Spinal cord (tissue), 10 donors: ENCODE results near the gene RPS16. TPM values are rescaled to one million over a fixed set of nuclear protein-coding genes. Genes with fewer than 3 reads are reported as not detected.

Experiments
- DNase-seq, 6 donors: peaks; one replicate each; pipeline versions ENCODE4 v3.0.0 to v3.0.0-alpha.2; 2013 to 2015; ENCODE audit warnings: low spot score in 6 of 6, low read depth in 4 of 6
- H3K27ac ChIP-seq: one replicate; pipeline ENCODE4 v1.5.1; 2013; ENCODE audit warnings: low read depth, low read length, control low read depth
- H3K27me3 ChIP-seq: one replicate; pipeline ENCODE4 v1.6.1; 2013; ENCODE audit warnings: low read length; ENCODE audit not compliant: control insufficient read depth, insufficient read depth
- H3K36me3 ChIP-seq: one replicate; pipeline ENCODE4 v1.6.1; 2013; ENCODE audit warnings: low read length; ENCODE audit not compliant: control insufficient read depth, insufficient read depth
- H3K4me1 ChIP-seq: one replicate; pipeline ENCODE4 v1.6.1; 2013; ENCODE audit warnings: low read length; ENCODE audit not compliant: control insufficient read depth, insufficient read depth
- H3K4me3 ChIP-seq: one replicate; pipeline ENCODE4 v1.5.1; 2013; ENCODE audit warnings: low read depth, low read length, control low read depth
- H3K9me3 ChIP-seq: one replicate; pipeline ENCODE4 v1.6.1; 2013; ENCODE audit warnings: low read length; ENCODE audit not compliant: control insufficient read depth, insufficient read depth
- WGBS: methylation state at CpG from one replicate; pipeline ENCODE4 v1.1.5; 2013; ENCODE audit warnings: missing lambda C conversion rate; ENCODE audit not compliant: insufficient coverage; 5-methylcytosine and 5-hydroxymethylcytosine counted together
- polyA plus RNA-seq, 2 donors: library from polyadenylated mRNA; unstranded; fragments of 120-200 nt; gene quantifications; one replicate each; pipeline ENCODE4 v1.2.1, GENCODE V29; 2013; ENCODE audit not compliant: insufficient read length in 2 of 2
- total RNA-seq, 2 donors: library from RNA; depleted of rRNA in 1 of 2; stranded (reverse); fragments of 120-200 nt in 1 of 2; fragments of >200 nt in 1 of 2; gene quantifications; one replicate each; pipeline versions ENCODE4 v1.2.3 to v1.2.4, GENCODE V29; 2013 to 2014
- donor health status: healthy.

RPS16 gene
- total and polyA plus RNA-seq, 4 donors, result 32.0 to 921 (median 492) TPM

- peak overlapping the region; percentile 90 for H3K27ac ChIP-seq
- peaks cover 50% of the 10 kb centered on the region for H3K4me1 ChIP-seq
- H3K9me3 ChIP-seq, result no peaks in the 10 kb centered on the region
- H3K27me3 ChIP-seq, result peaks cover 21% of the 10 kb centered on the region
- 1% methylated on average over 55 of the region's 59 CpGs for WGBS
- peak overlapping the region; percentile 39 for H3K4me3 ChIP-seq
- H3K36me3 ChIP-seq, result peaks cover 23% of the 10 kb centered on the region
- DNase-seq, result peak in 3 of 6 donors; percentile 45 to 90 (median 80)
These were observed 33.1 kb downstream of the RPS16 start for GRCh38 chr19:39402346-39403300.

- peaks cover 31% of the 10 kb centered on the region for H3K36me3 ChIP-seq
- WGBS, result 68% methylated on average over 22 of the region's 25 CpGs
- DNase-seq, result no peak
- no peaks in the 10 kb centered on the region for H3K9me3 ChIP-seq
- peak overlapping the region; percentile 90 for H3K27ac ChIP-seq
- H3K27me3 ChIP-seq, result peaks cover 12% of the 10 kb centered on the region
- H3K4me1 ChIP-seq, result peaks cover 47% of the 10 kb centered on the region
- H3K4me3 ChIP-seq, result peak overlapping the region; percentile 39
These were observed 34.0 kb downstream of the RPS16 start for GRCh38 chr19:39401549-39402345.

- H3K4me1 ChIP-seq, result peaks cover 43% of the 10 kb centered on the region
- peaks cover 34% of the 10 kb centered on the region for H3K36me3 ChIP-seq
- H3K27me3 ChIP-seq, result peaks cover 9% of the 10 kb centered on the region
- H3K9me3 ChIP-seq, result no peaks in the 10 kb centered on the region
- WGBS, result 84% methylated on average over 3 of the region's 4 CpGs
- no peak overlapping the region for H3K4me3 ChIP-seq
- no peak for DNase-seq
- H3K27ac ChIP-seq, result peak overlapping the region; percentile 2
These were observed 34.6 kb downstream of the RPS16 start for GRCh38 chr19:39401070-39401548.

GRCh38 chr19:39400061-39400460 lies 35.7 kb downstream of the RPS16 start:
- Histone ChIP-seq H3K36me3 (peaks cover 43% of the 10 kb centered on the region), H3K4me3 (no peak overlapping the region), H3K9me3 (no peaks in the 10 kb centered on the region), H3K27me3 (peaks cover 6% of the 10 kb centered on the region), H3K27ac (no peak overlapping the region), H3K4me1 (peaks cover 39% of the 10 kb centered on the region)
- 86% methylated on average over 2 of the region's 4 CpGs for WGBS
- no peak for DNase-seq

- WGBS, result 83% methylated on average over 1 of the region's 4 CpGs
- no peaks in the 10 kb centered on the region for H3K9me3 ChIP-seq
- peaks cover 39% of the 10 kb centered on the region for H3K4me1 ChIP-seq
- H3K36me3 ChIP-seq, result peaks cover 47% of the 10 kb centered on the region
- DNase-seq, result no peak
- H3K27ac ChIP-seq, result no peak overlapping the region
- no peak overlapping the region for H3K4me3 ChIP-seq
- H3K27me3 ChIP-seq, result peaks cover 6% of the 10 kb centered on the region
These were observed 36.1 kb downstream of the RPS16 start for GRCh38 chr19:39399668-39400050.

- H3K4me3 ChIP-seq, result no peak overlapping the region
- H3K27ac ChIP-seq, result no peak overlapping the region
- H3K4me1 ChIP-seq, result peaks cover 31% of the 10 kb centered on the region
- peaks cover 58% of the 10 kb centered on the region for H3K36me3 ChIP-seq
- peaks cover 1% of the 10 kb centered on the region for H3K27me3 ChIP-seq
- no peak for DNase-seq
- 93% methylated on average over 11 of the region's 11 CpGs for WGBS
- no peaks in the 10 kb centered on the region for H3K9me3 ChIP-seq
These were observed 37.4 kb downstream of the RPS16 start for GRCh38 chr19:39398297-39398864.

- H3K4me1 ChIP-seq, result peaks cover 23% of the 10 kb centered on the region
- peaks cover 61% of the 10 kb centered on the region for H3K36me3 ChIP-seq
- no peaks in the 10 kb centered on the region for H3K27me3 ChIP-seq
- no peaks in the 10 kb centered on the region for H3K9me3 ChIP-seq
- no peak overlapping the region for H3K4me3 ChIP-seq
- WGBS, result 44% methylated on average over 13 of the region's 17 CpGs
- H3K27ac ChIP-seq, result peak overlapping the region; percentile 62
- peak in 2 of 6 donors; percentile 72 to 85 for DNase-seq
These were observed 38.1 kb downstream of the RPS16 start for GRCh38 chr19:39397360-39398296.

- Histone ChIP-seq H3K27ac (peak within 1 kb of the TSS; percentile 99), H3K4me3 (peak within 1 kb of the TSS; percentile 93), H3K4me1 (peaks cover 19% of the 10 kb centered on the region), H3K27me3 (no peaks in the 10 kb centered on the region), H3K36me3 (peaks cover 63% of the 10 kb centered on the region), H3K9me3 (no peaks in the 10 kb centered on the region)
- 0% methylated on average over 60 of the region's 60 CpGs for WGBS
- DNase-seq, result peak; percentile 98 to 100 (median 100)
These were observed 44.9 kb downstream of the RPS16 start, which contains the start of the genes MED29 and PAF1 for GRCh38 chr19:39390751-39391437. TSS of gene MED29 (plus strand) at chr19:39391378. CDS start at chr19:39391423, 45 bp downstream. TSS of gene PAF1 (minus strand) at chr19:39391106. CDS start at chr19:39390864, 242 bp downstream.
